HG03095 (cell line): ENCODE results near the gene APOBEC3G.

Source experiments
- ATAC-seq: cut with Tn5 transposase; IDR thresholded peaks from one replicate; pipeline ENCODE4 v1.9.1; 2021; ENCODE audit warnings: moderate library complexity; ENCODE audit not compliant: unreplicated experiment

APOBEC3G gene

DNA sequence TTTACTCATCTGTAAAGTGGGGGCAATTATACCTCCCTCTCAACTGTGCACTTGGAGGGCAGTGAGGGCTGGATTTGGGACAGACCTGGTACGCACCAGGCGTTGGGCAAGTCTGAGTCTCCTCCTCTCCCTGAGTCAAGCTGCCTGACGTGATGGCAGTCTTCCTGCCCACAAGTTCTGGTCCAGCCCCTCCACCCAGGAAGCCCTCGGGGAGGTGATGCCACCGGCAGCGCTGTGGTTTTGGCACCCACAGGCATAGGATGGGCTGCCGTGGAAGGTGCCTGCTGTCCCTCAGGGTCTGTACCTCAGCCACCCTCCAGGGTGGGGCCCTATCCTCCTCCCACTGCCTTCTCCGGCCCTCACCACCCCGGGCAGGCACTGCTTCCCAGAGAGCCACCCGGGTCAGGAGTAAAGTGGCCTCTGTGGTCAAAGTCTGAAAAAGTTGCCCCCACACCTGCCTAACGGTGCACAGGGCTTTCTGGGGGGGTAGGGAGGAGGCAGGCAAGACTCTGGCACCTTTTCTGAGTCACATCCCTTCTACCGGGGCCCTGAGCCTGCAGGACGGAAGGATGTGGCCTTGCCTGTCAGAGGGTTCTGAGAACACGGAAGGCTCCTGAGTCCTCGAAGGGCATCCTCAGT is 13.5 kb downstream of the APOBEC3G start:
- ATAC-seq: no peak

DNA sequence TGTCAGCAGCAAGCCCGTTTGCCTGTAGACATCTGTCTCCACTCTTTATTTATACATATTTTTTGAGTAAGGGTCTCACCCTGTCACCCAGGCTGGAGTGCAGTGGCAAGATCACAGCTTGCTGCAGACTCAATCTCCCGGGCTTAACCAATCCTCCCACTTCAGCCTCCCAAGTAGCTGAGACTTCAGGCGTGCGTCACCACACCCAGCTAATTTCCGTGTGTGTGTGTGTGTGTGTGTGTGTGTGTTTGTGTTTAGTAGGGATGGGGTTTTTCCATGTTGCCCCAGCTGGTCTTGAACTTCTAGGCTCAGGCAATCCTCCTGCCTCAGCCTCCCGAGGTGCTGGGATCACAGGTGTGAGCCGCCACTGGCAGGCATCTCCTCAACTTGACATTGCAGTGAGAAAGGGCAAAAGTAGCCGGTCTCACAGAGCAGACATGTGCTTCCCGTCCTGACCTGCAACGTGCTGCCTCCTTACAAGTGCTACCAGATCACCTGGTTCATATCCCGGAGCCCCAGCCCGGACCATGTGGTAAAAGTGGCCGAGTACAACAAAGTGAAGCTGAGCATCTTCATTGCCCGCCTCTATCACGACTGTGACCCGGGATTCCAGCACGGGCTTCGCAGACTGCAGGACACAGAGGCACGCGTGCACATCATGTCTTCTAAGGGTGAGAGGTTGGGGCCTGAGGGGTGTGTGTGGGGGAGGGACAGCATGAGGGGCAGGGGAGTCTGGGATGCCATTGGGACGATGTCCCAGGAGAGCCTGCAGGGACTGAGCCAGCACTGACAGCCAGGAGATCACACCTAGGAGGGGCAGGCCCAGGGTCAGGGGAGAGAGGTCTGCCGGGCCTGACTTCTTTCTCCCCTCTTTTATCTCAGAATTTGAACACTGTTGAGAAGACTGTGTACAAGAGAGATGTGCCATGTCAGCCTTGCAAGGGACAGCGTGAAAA is 14.3 kb downstream of the APOBEC3G start:
- no peak for ATAC-seq

DNA sequence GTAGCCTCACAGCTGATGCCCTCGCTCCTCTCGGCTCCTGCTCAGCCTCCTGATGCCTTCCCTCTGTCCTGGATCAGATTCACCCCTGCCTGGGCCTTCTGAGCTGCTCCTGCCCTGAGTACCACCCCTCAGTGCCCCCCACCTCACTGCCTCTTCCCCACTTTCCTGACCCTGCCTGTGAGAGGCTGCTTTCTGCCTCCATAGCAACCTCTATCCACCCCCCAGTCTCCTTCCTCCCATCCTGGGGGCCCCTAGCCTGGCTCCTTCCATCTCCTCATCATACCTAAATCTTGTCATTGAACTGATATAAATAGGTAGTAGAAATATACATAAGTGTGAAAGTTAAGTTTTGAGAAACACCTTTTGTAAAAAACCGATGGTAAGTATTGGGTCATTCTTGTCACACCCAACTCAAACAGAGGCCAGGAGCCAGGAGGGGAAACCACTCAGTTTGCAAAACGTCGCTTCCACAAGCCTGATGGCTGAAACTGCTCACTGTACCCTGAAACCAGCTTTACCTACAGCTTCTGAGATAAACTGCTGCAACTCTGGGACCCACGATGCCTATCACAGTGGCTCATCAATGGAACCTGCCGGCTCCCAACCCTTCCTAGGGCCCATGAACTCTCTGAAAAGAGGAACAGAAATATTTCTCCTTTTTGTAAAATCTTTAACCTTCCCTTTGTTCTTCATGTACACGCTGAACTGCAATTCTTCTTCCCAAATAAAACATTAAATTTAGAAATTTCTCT is 15.2 kb downstream of the APOBEC3G start:
- ATAC-seq: no peak

DNA sequence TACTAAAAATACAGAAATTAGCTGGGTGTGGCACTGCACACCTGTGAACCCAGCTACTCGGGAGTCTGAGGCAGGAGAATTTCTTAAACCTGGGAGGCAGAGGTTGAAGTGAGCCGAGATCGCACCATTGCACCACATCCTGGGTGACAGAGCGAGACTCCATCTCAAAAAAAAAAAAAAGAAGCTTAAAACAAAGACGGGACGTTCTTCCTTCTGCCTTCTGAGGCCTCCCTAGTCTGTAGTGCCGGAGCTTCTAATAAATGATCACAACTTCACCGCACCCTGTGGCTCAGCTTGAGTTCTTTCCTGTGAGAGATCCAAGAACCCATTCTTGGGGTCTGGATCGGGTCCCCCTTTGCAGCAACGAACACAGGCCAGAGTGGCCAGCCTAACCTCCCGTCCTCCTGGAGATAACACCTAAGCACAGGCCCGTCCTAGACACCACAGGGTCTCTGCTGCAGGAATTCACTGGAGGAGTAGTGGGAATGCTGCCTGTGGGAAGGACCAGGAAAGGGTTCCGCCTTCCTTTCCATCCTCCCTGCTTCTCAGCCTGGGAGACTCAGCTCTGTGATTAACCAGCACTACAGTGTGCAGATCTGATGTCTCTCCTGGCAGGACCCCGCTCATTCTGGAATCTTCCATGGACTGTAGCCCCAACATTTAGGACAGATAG is 17.8 kb downstream of the APOBEC3G start:
- ATAC-seq: no peak

DNA sequence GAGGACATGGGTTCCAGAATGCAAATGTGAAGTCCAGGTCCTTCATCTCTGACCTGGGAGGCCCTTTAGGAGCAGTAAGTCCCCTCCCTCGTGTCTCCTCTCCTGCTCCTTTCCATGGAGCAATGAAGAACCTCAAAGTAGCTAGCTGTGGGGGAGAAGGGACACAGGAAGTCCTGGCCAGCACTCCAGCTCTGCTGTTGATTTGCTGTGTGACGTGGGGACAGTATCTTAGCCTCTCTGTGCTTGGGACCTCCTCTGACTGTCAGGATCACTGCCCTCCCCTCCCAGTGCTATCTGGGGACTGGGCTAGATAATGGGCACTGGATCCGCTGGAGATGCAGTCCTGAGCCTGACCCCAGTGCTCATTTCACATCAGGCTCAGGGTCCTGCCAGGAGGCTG is 18.9 kb downstream of the APOBEC3G start:
- ATAC-seq: no peak

DNA sequence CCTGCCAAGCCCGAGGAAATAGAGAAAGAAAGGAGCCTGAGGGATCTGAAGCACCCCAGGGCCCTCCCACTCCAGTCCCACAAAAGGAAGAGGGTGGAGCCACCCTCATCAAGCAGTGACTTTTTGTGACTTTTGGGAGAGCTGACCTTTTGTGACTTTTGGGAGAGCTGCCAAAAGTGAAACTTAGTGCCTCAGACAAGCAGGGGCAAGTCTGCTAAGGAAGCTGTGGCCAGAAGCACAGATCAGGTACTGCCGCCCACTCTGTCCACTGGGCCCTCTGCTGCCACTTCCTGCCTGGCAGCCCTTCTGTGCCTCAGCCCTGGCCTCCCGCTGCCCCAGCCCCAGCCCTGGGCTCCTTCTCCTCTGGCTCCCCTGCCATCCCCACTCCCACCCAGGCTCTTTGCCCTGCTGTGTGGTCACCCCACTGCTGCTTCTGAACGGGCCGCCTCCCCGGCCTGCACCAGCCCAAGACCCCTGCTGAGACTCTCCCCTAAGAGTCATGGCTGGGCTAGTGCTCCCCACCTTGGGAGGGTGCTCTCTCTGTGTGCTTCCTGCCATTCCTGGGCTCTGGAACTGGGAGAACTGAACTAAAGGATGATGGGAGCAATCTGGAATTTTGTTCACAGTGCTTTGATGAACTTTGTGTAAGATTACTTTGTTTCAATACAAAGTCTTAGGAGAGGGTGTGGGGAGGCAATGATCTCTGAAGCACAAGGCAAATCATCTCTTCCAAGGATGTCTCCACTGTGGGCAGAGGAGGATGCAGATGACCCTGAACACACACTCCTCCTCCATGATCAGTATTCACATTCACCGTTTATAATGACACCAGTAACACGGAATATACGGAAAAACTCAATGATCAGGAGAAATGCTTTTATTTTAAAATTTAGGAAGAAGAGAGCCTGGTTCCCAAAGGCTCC is 20.3 kb downstream of the APOBEC3G start, which contains the start of gene APOBEC3H:
Gene APOBEC3H, plus strand, starts transcription at position 147 of the 923 bp plus-strand sequence. CDS start 3,035 bp downstream, outside the sequence.
- ATAC-seq: no peak

DNA sequence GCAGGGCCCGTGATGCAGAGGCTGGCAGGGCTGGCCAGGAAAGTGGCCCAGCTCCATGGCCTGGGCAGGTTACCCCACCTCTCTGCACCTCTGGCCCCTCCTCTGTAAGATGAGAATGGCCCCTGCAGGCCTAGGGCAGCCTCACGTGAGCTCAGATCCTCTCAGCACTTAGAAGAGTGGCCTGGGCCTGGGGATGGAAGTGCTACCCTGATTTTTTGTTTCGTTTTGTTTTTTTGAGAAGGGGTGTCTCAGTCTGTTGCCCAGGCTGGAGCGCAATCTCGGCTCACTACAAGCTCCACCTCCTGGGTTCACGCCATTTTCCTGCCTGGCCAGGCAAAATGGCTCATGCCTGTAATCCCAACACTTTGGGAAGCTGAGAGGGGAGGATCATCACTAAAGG is 21.0 kb downstream of the APOBEC3G start:
- ATAC-seq: no peak

DNA sequence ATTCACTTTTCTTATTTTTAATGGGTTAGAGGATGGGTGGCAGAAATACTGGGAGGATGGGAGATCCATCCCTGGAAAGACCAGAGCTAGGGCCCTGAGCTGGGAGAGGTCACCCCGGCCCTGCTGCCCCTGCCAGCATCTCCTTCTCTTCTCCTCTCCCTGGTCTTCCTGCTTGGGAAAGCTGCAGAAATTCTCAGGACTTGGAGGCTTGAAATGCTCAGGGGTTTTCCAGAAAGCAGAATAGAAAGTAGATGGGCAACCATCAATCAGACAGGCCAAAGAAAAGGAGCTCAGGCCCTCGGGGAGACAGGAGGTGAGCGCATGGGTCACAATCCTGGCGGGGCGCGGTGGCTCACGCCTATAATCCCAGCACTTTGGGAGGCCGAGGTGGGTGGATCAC is 21.5 kb downstream of the APOBEC3G start:
- ATAC-seq: no peak

DNA sequence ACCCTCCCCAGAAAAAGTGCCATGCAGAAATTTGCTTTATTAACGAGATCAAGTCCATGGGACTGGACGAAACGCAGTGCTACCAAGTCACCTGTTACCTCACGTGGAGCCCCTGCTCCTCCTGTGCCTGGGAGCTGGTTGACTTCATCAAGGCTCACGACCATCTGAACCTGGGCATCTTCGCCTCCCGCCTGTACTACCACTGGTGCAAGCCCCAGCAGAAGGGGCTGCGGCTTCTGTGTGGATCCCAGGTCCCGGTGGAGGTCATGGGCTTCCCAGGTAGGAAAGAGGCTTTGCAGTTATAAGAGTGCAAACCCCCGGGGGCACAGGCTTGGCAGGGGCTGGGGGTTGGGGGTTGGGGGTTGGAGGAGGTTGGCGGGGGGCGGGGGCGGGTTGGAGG is 24.2 kb downstream of the APOBEC3G start:
- ATAC-seq: no peak

DNA sequence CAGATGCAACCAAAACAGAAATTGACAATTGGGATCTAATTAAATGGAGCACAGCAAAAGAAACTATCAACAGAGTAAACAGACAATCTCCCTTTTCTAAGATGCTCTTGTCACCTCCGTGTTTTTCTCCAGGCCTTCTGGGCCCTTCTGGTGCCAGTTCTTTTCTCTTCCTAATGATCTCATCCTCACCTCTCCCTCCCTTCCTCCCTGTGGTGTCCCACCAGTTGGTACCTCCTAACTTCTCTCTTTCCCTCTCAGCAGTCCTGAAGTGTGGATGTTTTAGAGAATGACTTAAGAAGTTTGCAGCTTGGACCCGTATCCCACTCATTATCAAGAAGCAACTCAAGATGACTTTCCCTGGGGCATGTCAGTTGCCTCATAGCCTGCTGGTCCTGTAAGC is 26.4 kb downstream of the APOBEC3G start:
- no peak for ATAC-seq

DNA sequence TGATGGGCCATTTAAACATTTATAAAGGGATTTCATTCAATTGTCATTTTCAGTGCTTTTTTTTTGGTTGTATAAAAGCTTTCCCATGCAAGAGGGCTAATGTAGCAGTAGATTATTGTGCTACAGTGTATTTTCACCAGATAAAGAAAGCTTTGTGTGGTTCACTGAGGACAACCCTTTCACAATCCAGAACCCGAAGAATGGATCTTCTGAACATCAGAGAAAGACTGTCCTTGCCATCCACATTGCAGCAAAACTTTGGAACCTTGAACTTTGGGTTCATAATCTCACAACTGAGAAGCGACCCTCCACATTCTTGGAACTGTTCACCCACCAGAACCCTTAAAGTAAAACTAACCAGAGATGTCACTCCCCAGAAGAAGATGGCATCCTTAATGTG is 29.3 kb downstream of the APOBEC3G start:
- ATAC-seq: no peak

DNA sequence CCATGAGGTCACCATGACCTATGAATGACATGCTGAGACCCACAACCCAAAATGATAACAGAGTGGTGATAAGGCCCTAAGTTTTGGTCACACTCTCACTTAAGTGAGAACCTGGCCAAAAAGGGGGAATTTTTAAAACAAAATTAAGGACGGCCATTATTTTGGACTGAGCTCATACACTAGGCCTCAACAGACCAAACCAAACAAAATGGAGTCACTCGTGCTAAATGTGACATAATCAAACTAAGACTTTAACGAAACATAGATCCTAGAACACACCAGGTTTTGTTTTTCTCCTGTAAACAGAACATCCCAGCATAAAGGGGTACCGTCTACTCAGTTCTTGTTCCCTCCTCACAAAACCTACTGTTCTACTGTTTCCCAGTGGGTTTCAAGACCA is 31.4 kb downstream of the APOBEC3G start:
- ATAC-seq: no peak

DNA sequence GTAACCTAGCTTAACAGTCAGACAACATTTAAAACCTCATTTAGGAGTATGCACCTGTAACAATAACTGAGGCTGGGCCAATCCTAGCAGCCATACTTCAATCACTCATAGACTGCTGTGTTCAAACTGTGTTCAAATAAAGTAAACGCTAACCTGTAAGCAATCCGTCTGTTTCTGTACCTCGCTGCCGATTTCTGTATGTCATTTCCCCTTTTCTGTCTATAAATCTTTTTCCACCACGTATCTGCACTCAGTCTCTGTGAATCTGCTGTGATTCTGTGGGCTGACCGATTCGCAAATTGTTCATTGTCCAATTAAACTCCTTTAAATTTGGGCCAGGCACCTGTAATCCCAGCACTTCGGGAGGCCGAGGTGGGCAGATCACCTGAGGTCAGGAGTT is 32.3 kb downstream of the APOBEC3G start:
- no peak for ATAC-seq

DNA sequence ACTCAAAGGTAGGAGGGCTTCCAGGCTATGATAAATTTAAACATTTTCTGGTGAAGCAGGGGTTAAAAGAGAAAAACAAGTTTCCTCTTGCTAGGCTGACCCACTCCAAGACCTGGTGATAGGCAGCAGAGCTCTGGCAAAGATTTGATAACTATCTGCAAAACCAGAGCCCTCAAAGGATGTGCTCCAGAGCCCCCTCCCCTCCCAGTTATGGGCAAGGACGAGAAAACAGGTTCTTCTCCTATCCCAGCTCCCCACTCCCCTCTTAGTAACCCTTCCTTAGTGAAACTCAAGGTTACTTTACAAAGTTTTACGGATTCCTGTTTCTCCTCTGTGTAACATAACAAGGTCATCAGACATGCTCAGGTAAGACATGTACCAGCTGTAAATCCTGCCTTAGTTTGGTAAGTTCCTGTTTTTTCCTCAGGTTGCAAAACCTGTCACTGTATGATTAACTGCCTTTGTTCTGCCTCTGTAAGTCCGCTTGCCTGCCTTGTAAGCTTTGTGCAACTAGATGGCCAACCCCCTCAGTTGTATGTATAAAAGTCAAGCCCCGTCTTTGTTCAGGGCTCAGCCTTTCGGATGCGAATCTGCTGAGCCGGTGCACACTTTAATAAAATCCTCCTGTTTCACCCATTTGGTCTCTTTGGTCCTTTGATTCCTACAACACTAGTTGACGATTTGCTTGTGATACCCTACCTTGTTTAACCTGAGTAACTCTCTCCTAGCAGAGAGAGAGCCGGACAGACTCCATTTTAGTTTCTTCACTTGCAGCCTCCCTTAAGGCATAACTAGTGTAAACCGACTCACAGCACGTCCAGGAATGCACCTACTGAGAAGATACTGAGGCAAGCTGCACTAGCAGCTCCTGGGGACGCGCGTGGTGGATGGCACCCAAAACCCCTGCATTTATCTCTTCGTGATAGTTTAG is 33.8 kb downstream of the APOBEC3G start:
- no peak for ATAC-seq

DNA sequence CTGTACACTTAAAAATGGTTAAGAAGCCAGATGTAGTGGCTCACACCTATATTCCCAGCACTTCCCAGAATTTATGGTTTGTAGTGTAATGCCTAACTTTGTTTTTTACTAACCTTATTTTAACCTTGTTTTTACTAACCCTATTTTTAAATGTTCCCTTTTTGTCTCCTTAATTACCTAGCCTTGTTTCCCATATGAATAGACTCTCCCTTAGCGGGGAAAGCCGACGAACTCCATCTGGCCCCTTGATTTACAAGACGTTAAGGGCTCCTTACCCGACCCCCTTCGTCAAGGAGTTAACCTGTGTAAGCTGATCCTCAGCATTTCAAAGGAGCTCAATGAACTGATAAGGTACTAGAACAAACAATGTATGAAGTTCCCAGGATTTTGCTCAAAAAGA is 37.0 kb downstream of the APOBEC3G start:
- no peak for ATAC-seq

DNA sequence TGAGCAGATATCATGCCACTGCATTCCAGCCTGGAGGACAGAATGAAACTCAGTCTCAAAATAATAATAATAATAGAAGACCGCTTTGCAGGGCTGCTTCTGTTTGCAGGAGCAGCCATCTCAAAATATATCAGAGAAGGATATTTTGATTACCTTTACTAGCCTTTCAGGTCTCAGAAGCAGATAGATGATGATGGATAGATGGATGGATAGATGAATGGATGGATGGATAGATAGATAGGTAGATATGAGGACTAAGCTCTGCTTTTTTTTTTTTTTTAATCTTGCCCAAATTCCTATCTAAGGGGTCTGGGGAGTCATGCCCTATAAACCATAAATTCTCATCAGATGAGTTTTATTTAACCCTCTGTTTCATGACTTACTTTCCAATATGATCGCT is 38.5 kb downstream of the APOBEC3G start:
- no peak for ATAC-seq

DNA sequence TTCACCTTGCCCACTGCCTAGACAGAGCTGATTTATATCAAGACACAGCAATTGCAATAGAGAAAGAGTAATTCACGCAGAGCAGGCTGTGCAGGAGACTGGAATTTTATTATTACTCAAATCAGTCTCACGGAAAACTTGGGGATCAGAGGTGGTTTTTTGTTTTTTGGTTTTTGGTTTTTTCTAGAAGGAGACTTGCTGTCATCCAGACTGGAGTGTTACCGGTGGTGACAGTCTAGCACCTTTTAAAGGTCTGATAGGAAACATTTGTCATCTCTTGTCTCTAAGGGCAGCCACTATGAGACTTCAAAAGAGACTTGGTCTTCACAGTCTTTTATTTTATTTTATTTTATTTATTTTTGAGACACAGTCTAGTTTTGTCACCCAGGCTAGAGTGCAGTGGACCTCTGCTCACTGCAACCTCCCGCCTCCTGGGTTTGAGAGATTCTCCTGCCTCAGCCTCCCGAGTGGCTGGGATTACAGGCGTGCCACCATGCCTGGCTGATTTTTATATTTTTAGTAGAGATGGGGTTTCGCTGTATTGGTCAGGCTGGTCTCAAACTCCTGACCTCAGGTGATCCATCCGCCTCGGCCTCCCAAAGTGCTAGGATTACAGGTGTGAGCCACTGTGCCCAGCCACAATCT is 39.0 kb downstream of the APOBEC3G start:
- no peak for ATAC-seq

DNA sequence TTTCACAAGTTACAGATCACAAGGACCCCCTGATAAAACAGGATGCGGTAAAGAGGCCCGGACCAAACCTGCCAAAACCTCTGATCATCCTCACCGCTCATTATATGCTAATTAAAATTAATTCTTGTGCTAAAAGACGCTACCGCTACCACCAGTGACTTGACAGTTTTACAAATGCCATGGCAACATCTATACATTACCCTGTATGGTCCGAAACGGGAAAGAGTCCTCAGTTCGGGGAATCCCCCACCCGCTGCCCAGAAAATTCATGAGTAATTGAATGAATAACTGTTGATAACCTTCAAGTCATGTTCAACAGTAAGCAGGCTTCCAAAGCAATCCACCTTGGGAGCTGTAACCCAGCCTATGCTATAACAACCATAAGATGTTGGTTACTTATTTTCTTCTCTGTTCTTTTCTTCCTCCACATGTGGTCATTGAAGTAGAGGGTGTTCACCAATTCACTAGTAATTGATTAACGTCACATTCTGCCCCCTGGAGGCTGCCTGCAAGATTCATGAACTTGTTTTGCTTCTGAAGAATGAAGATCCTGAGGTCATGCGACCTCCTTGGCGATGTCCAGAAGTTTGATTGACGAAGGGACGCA is 40.6 kb downstream of the APOBEC3G start:
- no peak for ATAC-seq
